KMS-11 (cell line): ENCODE measurements around the gene PTPRN2.

Source experiments
- H2AFZ ChIP-seq: fragments of 200-600 bp; sonication (generic); 2 replicates; pipeline ENCODE4 v1.6.1; 2016; ENCODE audit warnings: antibody characterized with exemption, mixed run types, low read depth
- H3K27ac ChIP-seq: fragments of 200-600 bp; sonication (generic); 2 replicates; pipeline ENCODE4 v1.6.1; 2016; ENCODE audit warnings: mild to moderate bottlenecking, mixed run types
- H3K27me3 ChIP-seq: fragments of 200-600 bp; sonication (generic); 2 replicates; pipeline ENCODE4 v1.6.1; 2017; ENCODE audit warnings: mild to moderate bottlenecking, low read depth, mixed run types, moderate library complexity; ENCODE audit not compliant: insufficient read depth
- H3K36me3 ChIP-seq: fragments of 200-600 bp; sonication (generic); 2 replicates; pipeline ENCODE4 v1.6.1; 2017; ENCODE audit warnings: mild to moderate bottlenecking, mixed run types; ENCODE audit not compliant: insufficient read depth
- H3K4me1 ChIP-seq: fragments of 200-600 bp; sonication (generic); 2 replicates; pipeline ENCODE4 v1.6.1; 2016; ENCODE audit warnings: mild to moderate bottlenecking, low read depth, mixed run types; ENCODE audit not compliant: poor library complexity, severe bottlenecking
- H3K4me2 ChIP-seq: fragments of 200-600 bp; sonication (generic); 2 replicates; pipeline ENCODE4 v1.7.0; 2016; ENCODE audit warnings: mild to moderate bottlenecking, mixed run types
- H3K4me3 ChIP-seq: fragments of 200-600 bp; sonication (generic); IDR thresholded peaks from 2 replicates; pipeline ENCODE4 v1.6.1; 2017; ENCODE audit warnings: low read depth, low read length, mixed read lengths; ENCODE audit not compliant: insufficient read depth
- H3K79me2 ChIP-seq: fragments of 200-600 bp; sonication (generic); 2 replicates; pipeline ENCODE4 v1.6.1; 2016; ENCODE audit warnings: low read depth, mixed run types; ENCODE audit not compliant: insufficient read depth
- H3K9ac ChIP-seq: fragments of 200-600 bp; sonication (generic); 2 replicates; pipeline ENCODE4 v1.6.1; 2016; ENCODE audit warnings: mild to moderate bottlenecking, mixed run types
- H4K20me1 ChIP-seq: fragments of 200-600 bp; sonication (generic); 2 replicates; pipeline ENCODE4 v1.6.1; 2016; ENCODE audit warnings: mild to moderate bottlenecking, mixed run types; ENCODE audit not compliant: insufficient read depth
- TF ChIP-seq, protein P1 (sequence below): fragments of 200-600 bp; sonication (generic); conservative IDR thresholded peaks from 2 replicates; pipeline ENCODE4 v1.6.1; 2017; ENCODE audit warnings: low read depth, mild to moderate bottlenecking, antibody characterized with exemption, low read length, moderate library complexity, mixed read lengths

PTPRN2 gene

GRCh38 chr7:157509226-157509625, 1078.4 kb downstream of the PTPRN2 start:
- H3K4me3 ChIP-seq: no peak overlapping the region

GRCh38 chr7:157508477-157508881, 1079.1 kb downstream of the PTPRN2 start:
- no peaks in the 10 kb centered on the region for H3K36me3 ChIP-seq
- no peak overlapping the region for H3K9ac ChIP-seq
- no peak overlapping the region for H3K27ac ChIP-seq
- no peaks in the 10 kb centered on the region for H3K79me2 ChIP-seq
- H4K20me1 ChIP-seq: no peaks in the 10 kb centered on the region
- H3K4me3 ChIP-seq: no peak overlapping the region
- no peak overlapping the region for H2AFZ ChIP-seq
- H3K4me1 ChIP-seq: no peaks in the 10 kb centered on the region
- TF ChIP-seq, protein P1, sequence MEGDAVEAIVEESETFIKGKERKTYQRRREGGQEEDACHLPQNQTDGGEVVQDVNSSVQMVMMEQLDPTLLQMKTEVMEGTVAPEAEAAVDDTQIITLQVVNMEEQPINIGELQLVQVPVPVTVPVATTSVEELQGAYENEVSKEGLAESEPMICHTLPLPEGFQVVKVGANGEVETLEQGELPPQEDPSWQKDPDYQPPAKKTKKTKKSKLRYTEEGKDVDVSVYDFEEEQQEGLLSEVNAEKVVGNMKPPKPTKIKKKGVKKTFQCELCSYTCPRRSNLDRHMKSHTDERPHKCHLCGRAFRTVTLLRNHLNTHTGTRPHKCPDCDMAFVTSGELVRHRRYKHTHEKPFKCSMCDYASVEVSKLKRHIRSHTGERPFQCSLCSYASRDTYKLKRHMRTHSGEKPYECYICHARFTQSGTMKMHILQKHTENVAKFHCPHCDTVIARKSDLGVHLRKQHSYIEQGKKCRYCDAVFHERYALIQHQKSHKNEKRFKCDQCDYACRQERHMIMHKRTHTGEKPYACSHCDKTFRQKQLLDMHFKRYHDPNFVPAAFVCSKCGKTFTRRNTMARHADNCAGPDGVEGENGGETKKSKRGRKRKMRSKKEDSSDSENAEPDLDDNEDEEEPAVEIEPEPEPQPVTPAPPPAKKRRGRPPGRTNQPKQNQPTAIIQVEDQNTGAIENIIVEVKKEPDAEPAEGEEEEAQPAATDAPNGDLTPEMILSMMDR: no peak
- no peak overlapping the region for H3K4me2 ChIP-seq
- H3K27me3 ChIP-seq: peaks cover 2% of the 10 kb centered on the region; the same call in 1 of the 2 replicates

More at GRCh38 chr7:157509226-157509625, 1078.4 kb downstream of the PTPRN2 start:
- H3K4me2 ChIP-seq: no peak overlapping the region
- TF ChIP-seq, protein P1: no peak
- no peak overlapping the region for H2AFZ ChIP-seq
- no peak overlapping the region for H3K27ac ChIP-seq
- H3K27me3 ChIP-seq: peaks cover 8% of the 10 kb centered on the region
- H4K20me1 ChIP-seq: no peaks in the 10 kb centered on the region
- no peaks in the 10 kb centered on the region for H3K36me3 ChIP-seq
- no peak overlapping the region for H3K9ac ChIP-seq
- H3K4me1 ChIP-seq: no peaks in the 10 kb centered on the region
- no peaks in the 10 kb centered on the region for H3K79me2 ChIP-seq

GRCh38 chr7:157507987-157508386, 1079.6 kb downstream of the PTPRN2 start:
- H3K79me2 ChIP-seq: no peaks in the 10 kb centered on the region
- H3K4me1 ChIP-seq: no peaks in the 10 kb centered on the region
- TF ChIP-seq, protein P1: no peak
- no peaks in the 10 kb centered on the region; the same call in 1 of the 2 replicates for H3K27me3 ChIP-seq
- H3K9ac ChIP-seq: no peak overlapping the region
- H3K27ac ChIP-seq: no peak overlapping the region
- no peak overlapping the region for H3K4me2 ChIP-seq
- no peaks in the 10 kb centered on the region for H3K36me3 ChIP-seq
- H2AFZ ChIP-seq: no peak overlapping the region
- no peak overlapping the region for H3K4me3 ChIP-seq
- no peaks in the 10 kb centered on the region for H4K20me1 ChIP-seq

DNA sequence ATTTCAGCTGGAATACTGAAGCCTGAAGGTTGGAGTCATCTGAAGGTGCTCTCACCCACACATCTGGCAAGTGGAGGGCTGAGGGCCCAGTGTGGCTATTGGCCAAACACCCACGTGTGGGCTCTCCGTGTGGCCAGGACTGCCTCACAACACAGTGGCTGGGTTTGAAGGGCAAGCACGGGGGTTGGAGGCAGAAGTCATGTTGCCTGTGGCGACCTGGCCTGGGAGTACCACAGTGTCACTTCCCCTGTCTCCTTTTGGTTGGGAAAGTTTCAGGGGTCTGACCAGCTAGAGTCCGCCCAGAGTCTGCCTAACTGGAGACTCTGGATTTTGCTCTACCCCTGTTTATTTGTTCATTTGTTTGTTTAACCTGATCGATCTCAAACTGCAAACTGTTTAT, 1081.4 kb downstream of the PTPRN2 start:
- Histone ChIP-seq H3K27ac (no peak overlapping the region), H3K36me3 (no peaks in the 10 kb centered on the region), H3K27me3 (no peaks in the 10 kb centered on the region; the same call in 1 of the 2 replicates), H3K9ac (no peak overlapping the region), H3K4me2 (no peak overlapping the region), H2AFZ (no peak overlapping the region), H3K4me3 (no peak overlapping the region), H3K4me1 (no peaks in the 10 kb centered on the region), H3K79me2 (no peaks in the 10 kb centered on the region), H4K20me1 (no peaks in the 10 kb centered on the region)
- TF ChIP-seq, protein P1: no peak
